GM19238 (cell line): ENCODE data around the gene NCOA6.
"Not testable (repeated sequence)": the region's sequence is repeated elsewhere in the genome, so short reads cannot be mapped to it uniquely, and the experiment has no call there.

Experiments
- DNase-seq: peaks from one replicate; pipeline ENCODE4 v3.0.0; 2011; ENCODE audit warnings: low spot score; ENCODE audit not compliant: insufficient read length

Gene NCOA6

GRCh38 chr20:34774886-34775285, 50.6 kb downstream of the NCOA6 start:
- no peak for DNase-seq

DNA sequence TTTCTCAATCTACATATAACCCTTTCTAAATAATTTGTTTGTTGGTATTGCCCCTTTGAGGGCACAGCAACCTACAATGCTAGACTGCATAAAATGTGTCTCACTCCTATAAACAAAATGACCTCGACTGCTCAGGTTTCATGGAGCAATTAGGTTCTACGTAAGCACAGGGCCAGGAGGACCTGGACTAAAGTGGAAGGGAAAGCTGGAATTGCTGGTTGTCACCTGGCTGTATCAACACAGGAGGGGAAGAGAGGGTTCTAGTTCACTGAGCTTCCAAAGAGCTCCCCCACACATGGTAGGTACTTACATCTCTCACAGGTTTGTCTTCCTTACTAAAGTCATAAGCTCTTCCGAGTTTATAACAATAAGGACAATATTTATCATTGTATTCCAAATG, 51.0 kb downstream of the NCOA6 start:
- DNase-seq = no peak

DNA sequence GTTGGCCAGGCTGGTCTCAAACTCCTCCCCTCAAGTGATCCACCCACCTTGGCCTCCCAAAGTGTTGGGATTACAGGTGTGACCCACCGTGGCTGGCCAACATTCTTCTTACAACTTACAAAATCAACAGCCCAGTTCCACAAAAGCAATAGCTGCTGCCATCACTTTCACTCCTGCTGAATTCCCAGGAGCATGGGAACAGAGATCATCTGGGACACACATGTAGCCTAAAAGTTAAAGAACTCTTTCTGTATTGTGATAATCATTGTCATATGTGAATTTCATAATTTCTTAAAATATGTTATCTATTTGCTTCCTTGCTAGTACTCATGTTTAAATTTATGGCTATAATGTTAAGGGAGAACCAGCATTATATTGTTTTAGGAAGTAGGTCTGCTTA, 51.7 kb downstream of the NCOA6 start:
- DNase-seq = no peak

- DNase-seq = no peak
Measured at GRCh38 chr20:34772437-34772836, 53.0 kb downstream of the NCOA6 start.

DNA sequence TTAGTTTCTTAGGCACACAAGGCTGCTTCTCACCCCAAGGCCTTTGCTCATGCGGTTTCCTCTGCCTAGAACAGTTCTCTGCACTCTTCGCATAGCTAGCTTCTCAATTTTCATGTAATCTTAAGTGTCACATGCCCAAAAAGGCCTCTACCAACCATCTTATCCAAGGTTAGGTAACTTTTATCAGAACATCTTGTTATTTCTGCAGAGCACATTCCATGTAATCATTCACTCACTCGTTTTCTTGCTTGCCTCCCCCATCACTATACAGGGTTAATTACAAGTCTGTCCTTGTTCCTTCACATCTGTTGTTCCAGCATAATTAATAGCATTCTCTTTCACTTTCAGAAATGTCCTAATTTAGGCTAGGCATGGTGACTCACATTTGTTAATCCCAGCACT, 53.8 kb downstream of the NCOA6 start:
- DNase-seq = no peak

GRCh38 chr20:34768096-34768495, 57.4 kb downstream of the NCOA6 start:
- DNase-seq = no peak

DNA sequence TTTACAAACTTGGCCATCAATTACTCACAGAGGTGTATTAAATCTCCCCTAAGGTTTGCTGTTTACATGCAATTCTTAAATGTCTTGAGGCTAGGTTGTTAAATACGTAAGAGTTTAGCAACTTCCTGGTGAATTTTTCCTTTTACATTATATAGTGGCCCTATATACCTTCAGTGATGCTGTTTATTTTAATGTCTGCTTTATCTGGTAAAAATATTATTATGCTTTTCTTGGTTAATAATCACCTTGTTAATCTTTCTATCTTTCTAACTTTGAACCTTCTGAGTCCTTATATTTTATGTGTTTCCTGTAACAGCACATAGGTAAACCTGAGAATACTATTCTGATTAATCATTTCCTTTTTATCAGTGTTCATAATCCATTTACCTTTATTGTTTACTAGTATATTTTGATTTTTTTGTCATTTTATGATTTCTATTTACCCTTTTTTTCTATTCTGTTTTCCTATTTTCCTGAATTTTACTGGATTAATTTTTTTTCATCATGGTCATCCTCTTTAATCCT, 63.4 kb downstream of the NCOA6 start:
- no peak for DNase-seq

DNA sequence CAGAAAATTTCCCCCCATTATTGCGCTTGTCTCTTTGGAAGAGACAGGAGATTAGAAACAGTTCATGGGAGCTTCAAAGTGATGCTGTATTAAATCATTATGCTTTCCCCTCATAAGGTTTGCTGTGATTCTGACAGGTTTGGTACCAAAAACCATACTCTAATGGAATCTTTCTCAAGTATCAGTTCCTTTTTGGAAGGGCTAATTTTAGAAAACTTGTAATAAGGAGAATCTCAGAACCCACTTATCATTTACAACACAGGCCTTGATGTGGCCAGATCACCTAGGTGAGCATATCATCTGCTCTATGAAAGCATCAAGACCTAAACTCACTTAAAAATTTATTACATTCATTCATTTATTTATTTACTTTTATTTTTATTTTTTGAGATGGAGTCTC, 70.1 kb downstream of the NCOA6 start:
- no peak for DNase-seq

DNA sequence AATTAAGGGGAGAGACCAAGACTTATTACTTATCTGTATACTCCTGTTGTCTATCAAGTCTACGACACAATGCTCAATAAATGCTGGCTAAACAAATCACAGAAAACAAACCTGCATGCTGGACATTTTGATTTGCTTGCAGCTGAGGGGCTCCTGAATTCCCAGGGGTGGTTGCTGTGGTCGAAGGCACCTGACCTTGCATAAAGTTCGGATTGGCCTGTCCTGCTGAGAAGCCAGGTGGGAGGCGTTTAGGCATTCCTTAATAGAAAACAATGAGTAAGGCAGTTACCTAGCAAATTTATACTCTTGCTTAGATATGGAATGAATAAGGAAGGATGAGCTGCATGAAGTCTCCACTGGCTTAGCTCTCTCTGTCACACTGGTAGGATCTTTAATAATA, 70.8 kb downstream of the NCOA6 start:
- no peak for DNase-seq

DNA sequence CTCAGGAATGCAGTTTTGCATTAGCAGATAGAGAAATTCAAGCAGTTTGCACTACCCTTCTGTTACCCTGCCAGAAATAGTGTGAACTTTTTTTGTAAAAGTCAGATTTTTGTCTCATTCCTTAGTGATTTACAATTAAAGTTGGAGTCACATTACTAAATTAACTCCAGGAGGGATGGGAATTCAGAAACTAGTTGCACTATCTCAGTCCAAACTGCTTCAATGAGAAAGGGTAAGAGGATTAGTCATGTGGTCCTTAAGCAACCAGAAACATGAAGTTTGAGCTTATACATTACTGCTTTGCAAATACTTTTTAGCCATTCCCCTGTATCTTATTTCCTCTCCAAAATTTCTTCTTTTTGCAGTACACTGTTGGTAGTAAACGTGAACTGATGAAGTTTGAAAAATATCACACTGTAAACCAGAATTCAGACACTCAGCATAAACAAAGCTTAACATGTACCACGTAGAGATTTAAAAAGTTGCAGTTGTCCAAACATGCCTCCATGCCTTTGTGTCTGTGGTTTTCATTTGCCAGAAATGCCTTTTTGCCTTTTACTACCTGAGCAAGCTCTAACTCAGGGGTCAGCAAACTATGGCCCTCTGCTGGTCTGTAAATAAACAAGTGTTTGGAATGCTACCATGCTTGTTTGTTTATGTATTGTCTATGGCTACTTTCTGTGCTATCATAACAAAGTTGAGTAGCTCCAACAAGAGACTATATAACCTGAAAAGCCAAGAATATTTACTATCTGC, 71.6 kb downstream of the NCOA6 start:
- no peak for DNase-seq

- no peak for DNase-seq
Measured at GRCh38 chr20:34751453-34751852, 74.0 kb downstream of the NCOA6 start.

- DNase-seq = no peak
Measured at GRCh38 chr20:34750484-34750883, 75.0 kb downstream of the NCOA6 start.

DNA sequence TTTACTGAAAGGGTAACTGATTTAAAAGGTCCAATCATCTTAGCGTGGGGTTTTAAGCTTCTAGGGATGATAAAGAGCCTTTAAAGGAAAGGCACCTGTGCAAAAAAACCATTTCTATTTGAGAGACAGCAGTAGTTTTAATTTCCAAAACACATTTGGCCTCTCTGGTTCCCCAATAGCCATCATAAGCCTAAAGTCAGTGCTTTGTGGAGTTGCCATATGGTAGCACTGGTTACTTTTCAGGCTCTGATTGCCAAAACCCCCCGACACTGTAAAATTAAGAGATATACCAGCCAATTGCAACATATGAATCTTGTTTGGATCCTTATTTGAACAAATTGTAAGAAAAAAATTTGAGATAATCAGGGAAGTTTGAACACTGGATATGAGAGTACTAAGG, 76.7 kb downstream of the NCOA6 start:
- no peak for DNase-seq

- DNase-seq = no peak
Measured at GRCh38 chr20:34747479-34747878, 78.0 kb downstream of the NCOA6 start.

GRCh38 chr20:34746674-34747073, 78.8 kb downstream of the NCOA6 start:
- DNase-seq = no peak

DNA sequence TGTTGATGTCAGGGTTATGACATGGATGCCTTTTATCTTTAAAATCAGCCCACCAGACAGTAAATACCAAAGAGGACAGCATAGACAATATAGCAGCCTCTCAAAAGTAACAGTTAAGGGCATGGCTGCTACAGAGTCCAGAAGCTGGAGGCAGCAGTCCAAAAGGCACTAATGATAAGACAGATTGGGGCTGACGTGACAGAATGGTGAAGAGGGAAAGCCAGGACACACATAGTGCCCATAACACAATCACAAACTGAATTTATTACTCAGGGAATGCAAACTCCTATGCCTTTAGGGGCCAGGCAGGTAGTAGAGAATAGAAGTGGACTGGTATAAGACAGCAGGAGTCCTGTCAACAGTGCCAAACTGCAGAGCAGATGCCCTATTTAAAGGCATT, 80.6 kb downstream of the NCOA6 start:
- no peak for DNase-seq

DNA sequence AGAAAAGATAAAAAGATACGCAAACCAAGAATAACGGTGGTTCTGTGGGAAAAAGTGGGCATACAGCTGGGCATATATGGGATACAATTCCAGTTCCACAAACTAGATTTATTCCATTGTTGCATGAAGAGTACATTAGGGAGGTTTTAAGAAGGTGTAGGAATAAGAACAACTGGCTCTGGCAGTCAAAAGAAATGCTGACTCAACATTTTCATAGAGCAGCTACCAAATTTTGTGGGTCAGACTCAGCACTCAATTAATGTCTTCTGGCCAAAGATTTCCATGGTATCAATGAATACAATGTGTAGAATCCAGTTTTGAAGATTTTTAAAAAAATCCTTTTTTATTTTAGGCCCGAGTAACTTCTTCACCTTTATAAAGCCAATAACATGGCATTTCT, 81.1 kb downstream of the NCOA6 start:
- DNase-seq = no peak

DNA sequence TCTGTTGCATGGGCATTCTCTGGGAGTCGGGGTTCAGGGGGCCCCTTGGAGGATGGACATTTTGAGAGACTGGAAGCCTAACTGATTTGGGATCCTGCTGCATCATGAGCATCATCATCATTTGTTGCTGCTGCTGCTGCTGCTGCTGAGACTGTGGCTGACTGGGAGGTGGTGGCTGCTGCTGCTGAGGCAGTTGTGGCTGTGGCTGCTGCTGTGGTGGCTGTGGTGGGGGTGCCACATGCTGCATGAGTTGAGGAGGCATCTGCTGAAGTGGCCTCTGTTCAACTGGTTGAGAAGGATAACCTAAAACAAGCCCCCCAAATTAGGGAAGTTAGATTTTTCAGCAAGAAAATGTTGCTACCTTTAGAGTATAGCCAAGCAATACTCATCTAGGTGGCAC, 82.4 kb downstream of the NCOA6 start:
- DNase-seq = no peak

DNA sequence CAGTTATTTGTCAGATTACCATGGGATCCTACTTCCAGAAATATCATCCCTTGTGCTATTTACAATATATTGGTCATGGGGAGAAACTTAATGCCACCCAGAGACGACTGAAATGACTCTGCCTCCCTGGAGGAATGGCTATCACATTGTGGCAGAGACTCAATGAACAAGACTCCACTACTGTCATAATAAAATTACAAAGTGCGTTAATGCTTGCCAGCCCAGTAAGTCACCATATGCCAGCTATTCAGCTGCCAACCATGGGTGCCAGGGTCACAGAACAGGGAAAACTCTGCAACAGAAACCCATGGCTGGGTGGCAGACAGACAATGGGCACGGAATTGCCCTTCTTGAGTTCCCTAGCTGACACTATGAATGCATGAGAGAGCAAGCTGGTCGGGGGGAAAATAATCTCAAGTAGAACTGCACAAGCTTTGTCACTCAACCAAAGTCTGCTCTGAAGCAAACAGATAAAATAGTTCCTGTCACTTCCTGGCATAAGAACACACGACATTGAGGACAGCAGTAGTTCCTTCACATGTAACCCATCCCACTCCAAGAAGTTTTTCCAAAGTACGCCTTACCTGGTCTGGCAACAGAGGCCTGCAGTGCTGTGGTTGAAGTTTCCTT, 89.2 kb downstream of the NCOA6 start:
- DNase-seq = no peak

DNA sequence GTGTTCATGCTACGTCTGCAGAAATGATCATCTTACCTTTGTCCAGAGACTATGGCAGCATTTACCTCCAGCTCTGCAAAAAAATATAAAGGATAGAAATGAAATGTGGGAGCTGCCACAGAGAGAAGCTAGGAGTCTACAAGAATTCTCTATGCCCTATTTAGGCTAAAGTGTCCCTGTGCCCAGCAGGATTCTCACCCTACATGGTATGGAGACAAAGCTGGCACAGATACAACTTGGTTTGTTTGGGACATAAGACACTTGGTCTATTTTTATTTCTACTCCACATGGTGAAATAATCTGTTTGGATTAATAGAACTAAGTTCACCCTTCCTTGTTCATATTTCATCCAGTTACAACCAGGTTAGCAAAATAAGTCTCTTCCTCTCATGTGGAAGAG, 92.9 kb downstream of the NCOA6 start:
- DNase-seq = no peak

DNA sequence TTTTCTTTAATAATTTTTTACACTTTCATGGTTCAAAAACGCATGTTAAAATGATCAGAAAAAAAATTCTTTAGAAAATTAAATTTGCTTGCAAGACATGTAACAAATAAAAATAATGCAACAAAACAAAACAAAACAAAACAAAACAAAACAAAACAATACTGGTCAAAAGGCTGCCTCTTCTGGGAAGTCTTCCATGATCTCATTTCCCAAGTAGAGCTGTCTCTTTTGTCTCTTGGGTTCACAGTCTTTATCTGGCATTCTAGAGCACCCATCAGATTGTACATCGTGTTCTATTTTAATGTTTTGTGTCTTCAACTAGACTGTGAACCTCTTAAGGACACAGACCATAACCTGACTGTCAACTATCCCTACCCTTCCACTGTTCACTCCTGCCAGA, 96.0 kb downstream of the NCOA6 start:
- no peak for DNase-seq

DNA sequence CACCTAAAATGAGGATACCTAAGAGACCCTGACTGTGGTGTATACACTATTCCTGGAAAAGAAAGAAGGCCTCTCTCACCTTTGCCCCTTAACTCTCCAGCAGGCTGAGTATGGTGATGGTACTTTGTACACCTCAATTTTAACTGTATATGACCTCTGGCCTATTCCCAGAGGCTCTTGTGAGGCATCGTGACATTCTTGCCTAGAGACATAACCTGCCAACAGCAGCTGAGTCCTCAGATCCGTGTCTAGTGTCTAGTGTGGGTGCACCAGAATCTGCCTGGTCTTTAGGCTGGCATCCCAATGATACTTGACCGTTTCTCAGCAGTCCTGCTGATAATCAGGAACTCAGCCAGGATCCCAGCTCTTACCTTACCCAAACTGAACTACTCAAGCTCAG, 101.3 kb downstream of the NCOA6 start:
- no peak for DNase-seq

DNA sequence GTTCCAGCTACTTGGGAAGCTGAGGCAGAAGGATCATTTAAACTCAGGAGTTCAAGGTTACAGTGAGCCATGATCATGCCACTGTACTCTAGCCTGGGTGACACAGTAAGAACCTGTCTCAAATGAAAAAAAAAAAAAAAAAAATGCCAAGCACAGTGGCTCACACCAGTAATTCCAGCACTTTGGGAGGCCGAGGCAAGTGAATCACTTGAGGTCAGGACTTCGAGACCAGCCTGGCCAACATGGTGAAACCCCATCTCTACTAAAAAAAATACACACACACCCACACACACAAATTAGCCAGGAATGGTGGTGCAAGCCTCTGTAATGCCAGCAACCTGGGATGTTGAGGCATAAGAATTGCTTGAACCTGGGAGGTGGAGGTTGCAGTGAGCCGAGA, 102.9 kb downstream of the NCOA6 start:
- not testable (repeated sequence) for DNase-seq
